HG03378 (cell line): ENCODE results near the gene TMEM178A.
"Not testable (repeated sequence)": the region's sequence is repeated elsewhere in the genome, so short reads cannot be mapped to it uniquely, and the experiment has no call there.

ENCODE experiments used
- ATAC-seq: cut with Tn5 transposase; IDR thresholded peaks from one replicate; pipeline ENCODE4 v1.9.1; 2021; ENCODE audit warnings: mild to moderate bottlenecking, moderate library complexity; ENCODE audit not compliant: unreplicated experiment

The TMEM178A gene

GRCh38 chr2:39665811-39666490 is at the start of gene TMEM178A:
Gene TMEM178A, plus strand, starts transcription at chr2:39665917. Its CDS starts 58 bp downstream, at chr2:39665975.
- no peak for ATAC-seq

GRCh38 chr2:39618236-39618635 is 47.5 kb upstream of the TMEM178A start:
- no peak for ATAC-seq

GRCh38 chr2:39618736-39619135 is 47.0 kb upstream of the TMEM178A start:
- no peak for ATAC-seq

GRCh38 chr2:39620067-39620466 is 45.6 kb upstream of the TMEM178A start:
- ATAC-seq: peak; percentile 44

GRCh38 chr2:39621596-39621995 is 44.1 kb upstream of the TMEM178A start:
- no peak for ATAC-seq

DNA sequence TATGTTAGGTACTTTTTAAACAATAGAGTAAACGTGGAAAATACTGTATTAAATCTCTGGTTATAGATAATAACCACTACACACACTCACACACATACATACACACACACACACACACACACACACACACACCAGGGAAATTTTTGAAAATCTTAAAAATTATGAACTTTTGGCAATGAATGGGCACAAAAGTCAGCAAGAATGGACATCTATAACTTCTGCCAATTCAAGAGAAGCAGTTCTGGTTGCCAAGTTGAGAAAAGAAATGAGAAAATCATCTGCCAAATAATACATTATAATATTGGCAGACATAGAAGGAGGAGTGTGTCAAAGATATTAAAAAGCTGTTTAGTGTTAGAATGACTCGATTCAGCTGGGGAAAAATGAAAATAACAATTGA is 42.9 kb upstream of the TMEM178A start:
- ATAC-seq: no peak

DNA sequence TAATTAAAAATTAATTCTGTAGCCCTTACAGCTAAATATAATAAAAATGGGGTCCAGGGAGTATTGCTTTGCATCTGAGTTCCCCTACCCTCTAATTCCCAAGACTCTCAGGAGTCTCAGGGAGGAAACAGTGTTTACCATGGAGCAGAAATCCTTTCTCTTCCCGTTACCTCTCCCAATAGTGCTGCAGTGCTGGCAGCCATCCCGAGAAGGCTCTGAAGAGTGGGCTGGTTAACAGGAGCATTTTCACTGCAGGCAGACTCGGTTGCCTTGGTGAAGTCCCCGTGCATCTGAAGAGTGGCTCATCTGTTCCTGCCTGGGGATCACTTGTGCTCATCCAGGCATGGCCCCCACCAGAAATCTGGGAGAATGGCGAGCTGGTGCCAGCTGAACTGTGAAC is 41.8 kb upstream of the TMEM178A start:
- no peak for ATAC-seq

DNA sequence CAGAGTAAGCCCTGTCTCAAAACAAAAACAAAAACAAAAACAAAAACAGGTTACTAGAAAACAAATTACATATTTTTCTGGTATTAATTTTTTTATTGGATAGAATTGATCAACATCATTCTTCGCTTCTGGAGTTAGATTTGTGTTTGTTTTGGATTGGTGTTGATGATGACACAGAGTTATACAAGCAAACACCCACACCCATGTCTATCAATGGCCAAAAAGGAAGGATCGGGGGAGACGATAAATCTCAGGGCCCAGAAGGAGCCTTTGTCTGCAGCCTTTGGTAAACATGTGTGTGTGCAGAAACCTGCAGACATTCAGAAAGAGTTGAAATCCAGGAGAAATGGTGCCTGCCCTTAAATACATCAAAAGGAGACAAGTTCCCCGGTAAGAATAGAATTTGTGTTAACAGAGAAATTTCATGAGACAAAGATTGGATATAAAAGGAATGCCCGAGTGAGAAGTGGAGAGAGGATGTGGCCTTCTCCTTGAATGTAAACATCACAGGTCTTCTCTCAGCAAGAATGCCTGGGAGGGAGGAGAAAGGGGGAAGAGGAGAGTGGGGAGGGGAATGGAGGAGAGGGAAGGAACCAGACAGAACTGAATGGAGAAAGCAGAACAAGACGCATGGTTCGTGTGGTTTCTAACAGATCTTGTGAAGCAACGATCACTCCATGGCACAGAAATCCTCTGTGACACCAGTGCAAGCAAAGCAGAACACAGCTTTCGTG is 40.4 kb upstream of the TMEM178A start:
- no peak for ATAC-seq

- no peak for ATAC-seq
These were observed 39.8 kb upstream of the TMEM178A start for GRCh38 chr2:39625927-39626270.

GRCh38 chr2:39628346-39628745 is 37.4 kb upstream of the TMEM178A start:
- not testable (repeated sequence) for ATAC-seq

GRCh38 chr2:39629646-39630045 is 36.1 kb upstream of the TMEM178A start:
- no peak for ATAC-seq

GRCh38 chr2:39631256-39631655 is 34.5 kb upstream of the TMEM178A start:
- no peak for ATAC-seq

DNA sequence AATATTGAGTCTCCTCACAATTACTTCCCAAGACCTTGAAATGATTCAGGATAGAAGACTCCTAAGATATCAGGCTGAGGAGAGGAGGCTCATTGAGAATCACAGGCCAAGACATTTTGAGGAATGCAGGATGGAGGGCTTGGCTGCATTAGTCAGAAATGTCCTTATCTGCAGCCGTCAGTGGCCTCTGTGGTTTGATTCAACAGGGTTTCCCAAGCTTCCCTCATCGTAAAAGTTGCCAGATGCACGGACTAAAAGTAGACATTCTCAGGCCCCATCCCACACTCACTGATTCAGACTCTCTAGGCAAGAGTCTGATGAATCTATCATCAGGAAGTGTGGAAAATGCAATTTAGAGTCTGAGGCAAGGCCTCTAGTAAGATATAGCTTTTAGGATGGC is 34.0 kb upstream of the TMEM178A start:
- ATAC-seq: no peak

GRCh38 chr2:39632876-39633275 is 32.8 kb upstream of the TMEM178A start:
- no peak for ATAC-seq

- no peak for ATAC-seq
These were observed 29.4 kb upstream of the TMEM178A start for GRCh38 chr2:39636306-39636705.

- ATAC-seq: no peak
These were observed 27.1 kb upstream of the TMEM178A start for GRCh38 chr2:39638581-39638980.

- ATAC-seq: no peak
These were observed 25.6 kb upstream of the TMEM178A start for GRCh38 chr2:39640107-39640506.

DNA sequence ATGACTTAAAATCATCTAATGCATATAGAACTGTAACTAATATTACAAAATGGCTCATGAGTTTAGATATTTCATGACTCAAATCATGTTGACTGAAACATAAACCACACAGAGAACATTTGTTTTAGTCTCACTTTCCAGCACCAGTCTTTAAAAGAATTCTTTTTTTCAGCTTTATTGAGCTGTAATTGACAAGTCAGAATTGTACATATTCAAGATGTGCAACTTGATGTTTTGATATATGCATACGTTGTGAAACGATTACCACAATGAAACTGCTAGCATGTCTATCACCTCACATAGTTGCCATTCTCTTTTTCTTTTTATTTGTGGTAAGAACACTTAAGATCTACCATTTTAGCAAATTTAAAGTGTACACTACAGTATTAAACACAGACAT is 25.0 kb upstream of the TMEM178A start:
- ATAC-seq: no peak

DNA sequence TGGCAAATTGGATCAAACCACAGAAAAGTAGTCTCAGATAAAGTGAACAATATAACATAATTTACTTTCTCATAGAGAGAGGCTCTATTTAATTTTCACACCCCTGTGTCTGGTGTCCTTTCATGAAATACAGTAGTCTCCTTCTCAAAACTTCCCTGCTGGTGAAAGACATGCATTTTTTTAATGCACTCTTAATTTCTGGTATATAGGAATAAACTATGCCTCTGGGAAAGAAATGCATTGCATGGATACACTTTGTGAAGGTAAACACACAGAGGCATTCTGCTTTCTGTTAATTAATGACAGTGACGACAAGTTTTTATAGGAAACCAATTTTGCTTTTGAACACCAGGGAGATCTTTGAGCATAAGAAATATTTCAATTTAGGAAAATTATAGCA is 24.1 kb upstream of the TMEM178A start:
- no peak for ATAC-seq

DNA sequence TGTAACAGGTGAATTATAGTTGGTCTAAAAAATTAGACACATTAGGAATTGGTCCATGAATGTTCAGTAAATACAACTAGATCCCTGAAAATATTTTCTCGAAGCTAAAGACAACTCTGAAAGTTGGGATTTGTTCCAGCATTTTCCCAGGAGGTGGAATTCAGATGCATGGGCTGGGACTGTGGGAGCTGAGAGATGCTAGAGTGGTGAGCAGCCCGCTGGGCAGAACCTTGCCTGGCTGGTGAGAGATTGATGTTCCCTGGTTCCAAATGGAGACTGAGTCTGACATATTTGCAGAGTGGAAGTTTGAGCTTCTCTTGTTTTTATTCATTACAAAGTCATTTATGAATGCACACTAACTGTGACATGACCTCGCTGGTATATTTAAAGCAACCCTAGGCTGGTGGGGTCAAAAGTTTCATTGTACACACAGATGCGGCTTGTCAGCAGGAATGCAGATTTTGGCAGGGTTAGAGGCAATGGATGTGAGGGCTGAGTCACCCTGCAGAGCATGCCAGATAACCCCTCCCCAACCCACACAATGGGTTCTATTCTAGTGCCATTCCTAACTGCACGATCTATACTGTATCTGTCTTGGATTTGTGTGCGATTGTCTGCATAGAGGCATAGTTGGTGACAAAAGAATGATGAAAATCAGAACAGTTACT is 23.5 kb upstream of the TMEM178A start:
- ATAC-seq: no peak

DNA sequence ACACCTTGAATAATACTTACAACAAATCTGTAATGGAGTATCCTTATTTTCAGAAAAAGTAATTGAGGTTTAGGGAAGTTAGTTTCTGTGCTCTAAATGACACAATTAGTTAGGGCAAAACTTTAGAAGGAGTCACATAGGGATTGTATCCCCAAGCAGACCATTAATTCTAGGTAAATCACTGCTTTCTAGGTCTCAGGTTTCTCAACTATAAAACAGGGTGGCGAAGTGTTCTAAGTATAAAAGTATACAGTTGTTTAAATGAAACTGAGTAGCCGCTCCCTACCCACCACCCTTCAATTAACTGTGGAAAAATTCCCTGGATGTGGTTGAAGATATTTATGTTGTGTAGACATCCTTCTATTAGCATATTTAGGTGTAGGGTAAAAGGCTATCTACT is 19.9 kb upstream of the TMEM178A start:
- ATAC-seq: no peak

GRCh38 chr2:39646267-39646666 is 19.4 kb upstream of the TMEM178A start:
- ATAC-seq: no peak
